Hematopoietic multipotent progenitor cell treated with erythropoietin and hydrocortisone succinate and interleukin-3 and kit ligand, for 17 days (in vitro differentiated cells): ENCODE measurements around the gene DNAJC19.
"Not testable (repeated sequence)": the region's sequence is repeated elsewhere in the genome, so short reads cannot be mapped to it uniquely, and the experiment has no call there.

Experiments
- DNase-seq: peaks from one replicate; pipeline ENCODE4 v3.0.0-alpha.2; 2015; ENCODE audit warnings: low spot score

DNAJC19 gene

GRCh38 chr3:180989291-180990163 is at the start of gene DNAJC19:
DNAJC19 (minus strand) TSS chr3:180989736; CDS start chr3:180989602, 134 bp downstream.
- peak; percentile 84 for DNase-seq

DNA sequence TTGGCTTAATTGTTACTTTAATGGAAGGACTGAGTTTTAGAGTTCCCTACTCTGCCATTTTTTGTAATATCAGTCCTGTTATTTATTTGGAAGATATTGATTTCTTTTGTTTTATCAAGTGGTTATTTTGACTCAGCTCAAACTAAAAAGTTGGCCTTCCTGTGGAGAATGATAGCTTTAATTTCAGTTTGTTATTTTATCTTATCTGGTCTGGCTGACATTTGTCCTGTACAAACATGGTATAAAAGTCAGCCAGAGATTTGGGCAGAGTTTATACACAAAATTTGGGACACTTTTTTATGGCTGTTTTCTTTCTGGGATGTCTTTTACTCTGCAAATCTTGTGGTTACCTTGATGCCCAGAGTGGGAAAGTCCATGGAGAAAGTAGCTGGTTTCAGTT is 41.4 kb upstream of the DNAJC19 start:
- DNase-seq, result no peak

GRCh38 chr3:181025204-181025603 is 35.7 kb upstream of the DNAJC19 start:
- no peak for DNase-seq

GRCh38 chr3:181017690-181018089 is 28.2 kb upstream of the DNAJC19 start:
- no peak for DNase-seq

- DNase-seq, result no peak
Measured at GRCh38 chr3:181009225-181009624, 19.7 kb upstream of the DNAJC19 start.

GRCh38 chr3:181008796-181009195 is 19.3 kb upstream of the DNAJC19 start:
- DNase-seq, result no peak

DNA sequence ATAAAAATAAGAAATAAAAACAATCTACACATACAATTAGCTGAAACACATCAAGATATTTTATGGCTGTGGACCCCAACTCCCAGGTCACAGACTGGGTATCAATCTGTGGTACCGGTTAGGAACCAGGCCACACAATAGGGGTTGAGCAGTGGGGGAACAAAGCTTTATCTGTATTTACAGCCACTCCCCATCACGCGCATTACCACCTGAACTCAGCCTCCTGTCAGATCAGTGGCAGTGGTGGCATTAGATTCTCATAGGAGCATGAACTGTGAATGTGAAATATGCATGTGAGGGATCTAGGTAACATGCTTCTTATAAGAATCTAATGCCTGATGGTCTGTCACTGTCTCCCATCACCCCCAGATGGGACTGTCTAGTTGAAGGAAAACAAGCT is 17.7 kb upstream of the DNAJC19 start:
- no peak for DNase-seq

DNA sequence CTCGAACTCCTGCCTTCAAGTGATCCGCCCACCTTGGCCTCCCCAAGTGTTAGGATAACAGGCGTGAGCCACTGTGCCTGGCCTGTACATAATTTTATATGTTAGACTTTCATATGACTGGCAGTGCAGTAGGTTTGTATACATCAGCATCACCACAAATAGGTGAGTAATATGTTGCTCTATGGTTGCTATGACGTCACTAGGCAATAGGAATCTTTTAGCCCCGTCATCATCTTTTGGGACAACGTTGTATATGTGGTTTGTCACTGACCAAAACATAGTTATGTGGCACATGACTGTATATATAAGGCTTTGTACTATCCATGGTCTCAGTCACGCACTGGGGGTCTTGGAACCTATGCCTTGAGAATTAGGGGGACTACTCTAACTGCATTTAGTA is 17.0 kb upstream of the DNAJC19 start:
- DNase-seq, result no peak

DNA sequence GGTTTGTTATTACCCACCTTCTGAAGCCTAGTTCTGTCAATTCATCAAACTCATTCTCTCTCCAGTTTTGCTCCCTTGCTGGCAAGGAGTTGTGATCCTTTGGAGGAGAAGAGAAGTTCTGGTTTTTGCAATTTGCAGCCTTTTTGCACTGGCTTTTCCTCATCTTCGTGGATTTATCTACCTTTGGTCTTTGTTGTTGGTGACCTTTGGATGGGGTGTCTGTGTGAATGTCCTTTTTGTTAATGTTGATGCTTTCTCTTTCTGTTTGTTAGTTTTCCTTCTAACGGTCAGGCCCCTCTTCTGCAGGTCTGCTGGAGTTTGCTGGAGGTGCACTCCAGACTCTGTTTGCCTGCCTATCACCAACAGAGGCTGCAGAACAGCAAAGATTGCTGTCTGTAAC is 13.9 kb upstream of the DNAJC19 start:
- DNase-seq, result not testable (repeated sequence)

GRCh38 chr3:181002331-181002730 is 12.8 kb upstream of the DNAJC19 start:
- not testable (repeated sequence) for DNase-seq

DNA sequence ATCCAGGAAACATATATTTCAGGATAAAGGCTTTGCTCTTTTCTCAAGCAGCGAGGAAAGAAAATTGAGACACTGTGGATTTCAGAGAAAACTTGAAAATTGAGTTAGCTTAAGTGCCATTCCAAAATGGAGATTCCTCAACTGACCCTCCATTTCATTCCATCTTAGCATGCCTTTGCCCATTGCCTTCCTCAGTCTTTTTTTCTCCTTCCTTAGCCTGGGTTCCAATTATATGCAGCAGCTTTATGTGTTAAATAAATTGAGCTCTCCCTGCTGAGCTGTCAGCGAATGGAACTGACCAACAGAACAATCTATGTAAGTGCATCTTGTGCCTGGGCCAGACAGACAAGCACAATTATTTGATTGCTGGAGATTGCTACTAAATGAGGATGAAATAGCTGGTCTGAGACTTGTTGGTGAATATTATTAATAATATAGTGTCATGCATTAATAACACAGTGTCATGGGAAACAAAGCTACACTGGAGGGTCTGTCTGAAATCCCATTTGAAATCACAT is 6.9 kb upstream of the DNAJC19 start:
- no peak for DNase-seq

- no peak for DNase-seq
Measured at GRCh38 chr3:180990505-180990904, 969 bp upstream of the DNAJC19 start.

- DNase-seq, result no peak
Measured at GRCh38 chr3:180987344-180987743, 2.2 kb downstream of the DNAJC19 start.

DNA sequence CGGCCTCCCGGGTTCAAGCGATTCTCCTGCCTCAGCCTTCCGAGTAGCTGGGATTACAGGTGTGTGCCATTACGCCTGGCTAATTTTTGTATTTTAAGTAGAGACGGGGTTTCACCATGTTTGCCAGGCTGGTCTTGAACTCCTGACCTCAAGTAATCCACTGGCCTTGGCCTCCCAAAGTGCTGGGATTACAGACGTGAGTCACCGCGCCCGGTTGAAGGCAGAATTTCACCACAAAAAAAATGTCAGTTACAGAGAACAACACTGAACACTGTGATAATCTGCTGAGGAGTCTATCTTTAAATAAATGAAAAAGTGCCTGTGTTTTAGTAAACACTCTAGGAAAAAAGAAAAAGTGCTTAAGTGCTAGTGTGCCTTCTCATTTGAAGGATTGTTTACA is 3.2 kb downstream of the DNAJC19 start:
- DNase-seq, result not testable (repeated sequence)

- no peak for DNase-seq
Measured at GRCh38 chr3:180983136-180983535, 6.4 kb downstream of the DNAJC19 start.

GRCh38 chr3:180981912-180982311 is 7.6 kb downstream of the DNAJC19 start:
- no peak for DNase-seq

- no peak for DNase-seq
Measured at GRCh38 chr3:180980611-180981010, 8.9 kb downstream of the DNAJC19 start.

DNA sequence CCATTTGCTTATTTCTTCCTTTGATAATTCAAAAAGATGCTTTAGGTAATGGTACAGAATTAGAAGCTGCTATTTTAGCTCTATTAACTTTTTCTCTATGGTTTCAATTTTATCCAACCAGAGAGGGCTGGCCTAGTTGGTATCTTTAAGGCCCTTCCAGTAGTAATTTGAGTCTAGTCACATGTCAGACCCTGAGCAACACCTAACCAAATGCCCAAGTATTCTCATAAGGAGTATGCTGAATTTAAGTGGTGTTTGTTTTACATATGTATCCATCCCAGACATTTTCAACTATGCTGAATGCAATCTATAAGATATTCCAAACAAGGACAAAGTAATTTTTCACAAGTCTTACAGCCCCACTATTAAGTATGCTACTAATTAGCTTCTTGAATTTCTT is 9.6 kb downstream of the DNAJC19 start:
- no peak for DNase-seq

DNA sequence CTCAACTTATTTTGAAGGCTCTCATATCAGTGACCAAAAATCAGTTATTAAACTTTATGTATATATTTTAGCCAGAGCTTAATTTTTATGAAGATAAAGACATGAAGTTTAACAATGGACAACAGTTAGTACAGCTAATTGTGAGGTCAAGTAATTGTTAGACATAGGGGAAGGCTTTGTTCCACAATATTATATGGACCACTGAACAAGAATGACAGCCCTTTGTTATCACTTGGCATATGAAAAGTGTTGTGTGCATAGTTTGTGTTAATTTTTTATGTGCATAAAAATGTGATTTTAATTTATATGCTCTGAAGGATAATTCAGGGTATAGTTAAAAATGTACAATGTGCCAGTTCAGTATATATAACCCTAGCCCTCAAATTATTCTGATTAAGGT is 12.0 kb downstream of the DNAJC19 start:
- no peak for DNase-seq

GRCh38 chr3:180974286-180974685 is 15.2 kb downstream of the DNAJC19 start:
- DNase-seq, result no peak

DNA sequence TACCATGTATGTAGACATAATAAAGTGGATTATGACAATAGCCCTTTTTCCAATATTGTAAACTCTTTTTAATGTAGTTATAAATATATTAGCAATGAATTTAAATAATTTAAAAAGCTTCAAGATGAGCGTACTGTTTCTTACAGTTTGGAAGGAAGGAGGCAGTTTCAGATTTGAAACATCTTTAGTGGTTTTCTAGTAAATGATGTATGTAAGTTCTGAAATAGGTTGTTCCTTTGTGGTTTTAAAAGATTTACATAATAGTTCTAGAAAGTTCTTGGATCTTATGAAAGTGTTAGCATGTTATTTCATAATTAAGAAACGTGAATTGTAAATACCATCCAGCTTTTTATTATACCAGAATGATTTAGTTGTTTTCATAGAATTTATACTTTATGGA is 16.0 kb downstream of the DNAJC19 start:
- DNase-seq, result no peak

GRCh38 chr3:180970931-180971330 is 18.6 kb downstream of the DNAJC19 start:
- no peak for DNase-seq

DNA sequence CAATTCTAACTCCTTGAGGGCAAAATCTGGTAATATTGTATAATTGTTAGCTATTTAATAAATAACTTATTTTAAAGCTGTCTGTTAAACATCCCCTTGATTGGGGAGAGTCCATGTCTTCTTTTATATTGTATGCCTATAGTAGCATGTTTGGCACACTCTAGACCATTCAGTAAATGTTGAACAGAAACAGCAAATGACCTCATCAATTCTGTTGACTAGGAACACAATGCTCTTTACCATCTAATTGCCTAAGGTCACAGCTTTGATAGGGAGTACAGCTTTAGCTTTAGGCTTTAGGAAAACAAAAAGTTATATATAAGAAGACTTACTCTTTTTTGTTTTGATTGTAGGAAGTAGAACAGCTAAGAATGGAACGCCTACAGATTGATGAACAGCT is 27.0 kb downstream of the DNAJC19 start:
- no peak for DNase-seq

- no peak for DNase-seq
Measured at GRCh38 chr3:180961552-180961951, 28.0 kb downstream of the DNAJC19 start.
